Thyroid gland (tissue), 4 donors: ENCODE measurements around the gene FAM193A.

Source experiments
- POLR2A ChIP-seq, 2 donors: fragments of 450-650 bp; IDR thresholded peaks; one replicate each; pipeline ENCODE4 v1.6.1; 2017; ENCODE audit warnings: antibody characterized with exemption in 2 of 2, mild to moderate bottlenecking in 2 of 2, moderate library complexity in 1 of 2
- TF ChIP-seq, protein P1 (sequence below), 6 experiments: fragments of 200-600 bp in 3 of 6; fragments of 450-650 bp in 3 of 6; sonication (generic) in 3 of 6; IDR thresholded peaks; one replicate each; pipeline ENCODE4 v1.5.1; 2016 to 2019; ENCODE audit warnings: antibody characterized with exemption in 6 of 6, mild to moderate bottlenecking in 2 of 6, inconsistent platforms in 1 of 6, moderate library complexity in 1 of 6

DNA sequence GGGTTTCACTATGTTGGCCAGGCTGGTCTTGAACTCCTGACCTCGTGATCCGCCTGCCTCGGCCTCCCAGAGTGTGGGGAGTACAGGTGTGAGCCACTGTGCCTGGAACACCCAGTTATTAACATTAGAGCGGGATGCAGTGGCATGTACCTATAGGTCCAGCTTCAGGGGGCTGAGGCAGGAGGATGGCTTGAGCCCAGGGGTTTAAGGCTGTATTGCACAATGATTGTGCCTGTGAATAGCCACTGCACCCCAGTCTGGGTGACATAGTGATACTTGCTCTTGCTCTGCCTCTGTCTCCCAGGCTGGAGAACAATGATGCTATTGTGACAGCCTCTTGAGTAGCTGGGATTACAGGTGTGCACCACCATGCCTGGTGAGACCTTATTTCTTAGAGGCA is 39.8 kb downstream of the FAM193A start:
- TF ChIP-seq, protein P1, sequence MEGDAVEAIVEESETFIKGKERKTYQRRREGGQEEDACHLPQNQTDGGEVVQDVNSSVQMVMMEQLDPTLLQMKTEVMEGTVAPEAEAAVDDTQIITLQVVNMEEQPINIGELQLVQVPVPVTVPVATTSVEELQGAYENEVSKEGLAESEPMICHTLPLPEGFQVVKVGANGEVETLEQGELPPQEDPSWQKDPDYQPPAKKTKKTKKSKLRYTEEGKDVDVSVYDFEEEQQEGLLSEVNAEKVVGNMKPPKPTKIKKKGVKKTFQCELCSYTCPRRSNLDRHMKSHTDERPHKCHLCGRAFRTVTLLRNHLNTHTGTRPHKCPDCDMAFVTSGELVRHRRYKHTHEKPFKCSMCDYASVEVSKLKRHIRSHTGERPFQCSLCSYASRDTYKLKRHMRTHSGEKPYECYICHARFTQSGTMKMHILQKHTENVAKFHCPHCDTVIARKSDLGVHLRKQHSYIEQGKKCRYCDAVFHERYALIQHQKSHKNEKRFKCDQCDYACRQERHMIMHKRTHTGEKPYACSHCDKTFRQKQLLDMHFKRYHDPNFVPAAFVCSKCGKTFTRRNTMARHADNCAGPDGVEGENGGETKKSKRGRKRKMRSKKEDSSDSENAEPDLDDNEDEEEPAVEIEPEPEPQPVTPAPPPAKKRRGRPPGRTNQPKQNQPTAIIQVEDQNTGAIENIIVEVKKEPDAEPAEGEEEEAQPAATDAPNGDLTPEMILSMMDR (IDR thresholded peaks at IDR 0.05), result no peak
- no peak for TF ChIP-seq POLR2A (IDR thresholded peaks at IDR 0.05)
